Subcutaneous adipose tissue (tissue), 4 donors: ENCODE measurements around the gene MSI2. TPM values are rescaled to one million over a fixed set of nuclear protein-coding genes. Genes with fewer than 3 reads are reported as not detected.

ENCODE experiments used
- total RNA-seq, 4 donors: library from RNA; depleted of rRNA; stranded (reverse); fragments of >200 nt; gene quantifications; one replicate each; pipeline ENCODE4 v1.1.0, GENCODE V29; 2016
- TF ChIP-seq, protein P1 (sequence below): fragments of 450-650 bp; IDR thresholded peaks from one replicate; pipeline ENCODE4 v1.5.1; 2016; ENCODE audit warnings: low read depth, mild to moderate bottlenecking, control low read depth, antibody characterized with exemption, moderate library complexity

MSI2 gene
- total RNA-seq, 4 donors from 2014 or later = 9.5 to 12.9 (median 10.9) TPM

DNA sequence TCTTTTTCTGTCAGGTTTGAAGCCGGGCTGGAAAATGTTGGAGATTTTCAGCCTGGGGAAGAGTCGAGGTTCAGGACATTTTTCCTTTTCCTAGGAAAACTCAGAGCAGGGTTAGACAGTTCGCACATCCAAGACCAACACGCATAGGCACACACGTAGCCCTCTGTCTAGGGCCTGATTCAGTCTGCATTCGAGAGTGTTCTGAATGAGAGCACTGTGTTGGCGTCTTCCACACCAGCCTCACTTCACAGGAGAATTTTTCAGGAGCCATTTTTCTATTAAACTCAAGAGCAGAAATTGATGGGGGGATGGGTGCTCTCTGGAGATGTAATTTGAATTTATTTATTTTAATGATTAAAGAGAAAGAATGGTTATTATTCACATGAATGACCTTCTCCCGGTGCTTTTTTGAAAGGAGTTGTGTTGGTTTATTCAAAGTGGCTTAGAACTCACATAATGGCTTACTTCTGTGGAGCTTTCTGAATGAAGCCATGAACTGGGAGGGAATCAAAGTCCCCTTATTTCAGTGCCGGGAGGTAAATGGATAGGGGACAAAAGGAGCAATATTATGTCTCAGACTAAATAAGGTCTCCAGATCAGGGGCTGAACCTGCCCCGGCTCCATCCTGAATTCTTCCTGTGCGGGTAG lies 294.5 kb downstream of the MSI2 start:
- TF ChIP-seq, protein P1, sequence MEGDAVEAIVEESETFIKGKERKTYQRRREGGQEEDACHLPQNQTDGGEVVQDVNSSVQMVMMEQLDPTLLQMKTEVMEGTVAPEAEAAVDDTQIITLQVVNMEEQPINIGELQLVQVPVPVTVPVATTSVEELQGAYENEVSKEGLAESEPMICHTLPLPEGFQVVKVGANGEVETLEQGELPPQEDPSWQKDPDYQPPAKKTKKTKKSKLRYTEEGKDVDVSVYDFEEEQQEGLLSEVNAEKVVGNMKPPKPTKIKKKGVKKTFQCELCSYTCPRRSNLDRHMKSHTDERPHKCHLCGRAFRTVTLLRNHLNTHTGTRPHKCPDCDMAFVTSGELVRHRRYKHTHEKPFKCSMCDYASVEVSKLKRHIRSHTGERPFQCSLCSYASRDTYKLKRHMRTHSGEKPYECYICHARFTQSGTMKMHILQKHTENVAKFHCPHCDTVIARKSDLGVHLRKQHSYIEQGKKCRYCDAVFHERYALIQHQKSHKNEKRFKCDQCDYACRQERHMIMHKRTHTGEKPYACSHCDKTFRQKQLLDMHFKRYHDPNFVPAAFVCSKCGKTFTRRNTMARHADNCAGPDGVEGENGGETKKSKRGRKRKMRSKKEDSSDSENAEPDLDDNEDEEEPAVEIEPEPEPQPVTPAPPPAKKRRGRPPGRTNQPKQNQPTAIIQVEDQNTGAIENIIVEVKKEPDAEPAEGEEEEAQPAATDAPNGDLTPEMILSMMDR = no peak

DNA sequence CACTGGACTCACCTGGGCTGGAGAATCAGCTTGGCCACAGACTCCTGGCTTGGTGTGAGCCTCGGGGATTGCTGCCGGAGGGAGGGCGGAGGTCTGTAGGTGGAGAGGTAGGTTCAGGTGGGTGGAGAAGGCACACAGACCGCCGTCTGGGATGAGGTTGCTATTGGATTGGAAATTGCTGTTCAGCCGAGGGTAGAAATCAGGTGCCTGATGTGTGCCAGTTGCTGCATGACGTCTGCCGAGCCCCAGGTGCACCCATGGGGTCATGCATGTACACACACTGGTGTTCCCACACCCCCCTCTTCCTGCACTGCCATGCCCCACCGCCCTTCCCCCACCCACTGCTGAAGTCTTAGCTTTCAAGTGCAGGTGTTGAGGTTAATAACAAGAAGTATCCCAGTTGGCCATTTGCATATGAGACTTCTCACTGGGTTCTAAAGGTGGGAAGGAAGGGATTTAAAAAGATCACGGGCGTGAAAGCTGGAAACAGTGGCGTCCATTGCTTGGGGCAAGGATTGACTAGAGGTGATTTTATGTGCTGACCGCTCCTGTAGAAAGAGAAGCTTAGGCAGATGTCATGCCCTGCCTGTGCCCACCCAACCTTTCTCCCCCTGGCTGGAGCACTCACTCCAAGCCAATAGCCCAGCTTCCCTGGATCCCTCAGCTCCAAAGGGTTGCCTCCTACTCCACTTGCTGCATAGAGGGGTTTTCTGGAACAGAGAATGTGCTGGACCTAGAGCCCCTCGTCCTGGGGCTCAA lies 295.2 kb downstream of the MSI2 start:
- TF ChIP-seq, protein P1 = no peak

DNA sequence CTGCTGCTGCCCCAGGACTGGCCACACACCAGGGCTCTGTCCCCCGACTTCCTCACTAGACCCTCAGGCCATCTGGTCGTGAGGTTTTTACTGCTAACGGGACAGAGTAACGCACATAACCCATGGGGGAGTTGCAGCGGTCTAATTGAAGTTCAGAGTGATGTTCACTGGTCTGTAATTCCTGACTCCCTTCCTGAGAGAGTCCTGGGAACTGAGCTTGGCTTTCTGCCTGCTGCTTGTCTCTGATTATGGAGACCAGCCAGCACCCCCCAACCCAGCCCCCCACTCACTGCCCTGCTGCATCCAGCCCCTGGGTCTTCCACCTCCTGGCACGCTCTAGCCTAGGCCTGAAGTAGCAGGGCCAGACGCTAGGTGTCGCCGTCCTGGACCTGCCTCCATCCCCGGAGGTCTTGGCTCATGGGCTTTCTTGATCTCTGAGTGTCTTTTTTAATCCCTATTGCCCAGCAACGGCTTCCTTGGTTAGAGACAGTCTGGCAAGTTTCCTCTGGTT lies 295.8 kb downstream of the MSI2 start:
- TF ChIP-seq, protein P1 = no peak

DNA sequence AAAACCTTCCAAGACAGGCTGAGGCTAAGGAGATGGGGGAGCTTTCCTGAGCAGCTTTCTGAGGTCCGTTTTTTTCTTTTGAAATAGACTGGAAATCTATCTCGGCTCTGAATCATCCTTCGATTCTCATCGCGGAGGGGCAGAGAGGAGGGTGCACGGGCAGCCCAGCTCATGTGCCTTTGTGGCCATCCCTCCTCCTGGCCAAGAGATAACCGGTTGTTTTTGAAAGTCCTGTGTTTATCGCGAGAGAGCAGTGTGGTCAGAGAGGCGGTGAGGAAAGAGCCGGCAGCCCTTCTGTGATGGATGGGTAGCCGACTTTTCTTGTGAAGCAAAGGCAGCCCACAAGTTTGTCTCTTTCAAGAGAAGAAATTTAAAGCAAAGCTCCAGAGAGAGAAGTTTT lies 297.2 kb downstream of the MSI2 start:
- TF ChIP-seq, protein P1 = no peak

DNA sequence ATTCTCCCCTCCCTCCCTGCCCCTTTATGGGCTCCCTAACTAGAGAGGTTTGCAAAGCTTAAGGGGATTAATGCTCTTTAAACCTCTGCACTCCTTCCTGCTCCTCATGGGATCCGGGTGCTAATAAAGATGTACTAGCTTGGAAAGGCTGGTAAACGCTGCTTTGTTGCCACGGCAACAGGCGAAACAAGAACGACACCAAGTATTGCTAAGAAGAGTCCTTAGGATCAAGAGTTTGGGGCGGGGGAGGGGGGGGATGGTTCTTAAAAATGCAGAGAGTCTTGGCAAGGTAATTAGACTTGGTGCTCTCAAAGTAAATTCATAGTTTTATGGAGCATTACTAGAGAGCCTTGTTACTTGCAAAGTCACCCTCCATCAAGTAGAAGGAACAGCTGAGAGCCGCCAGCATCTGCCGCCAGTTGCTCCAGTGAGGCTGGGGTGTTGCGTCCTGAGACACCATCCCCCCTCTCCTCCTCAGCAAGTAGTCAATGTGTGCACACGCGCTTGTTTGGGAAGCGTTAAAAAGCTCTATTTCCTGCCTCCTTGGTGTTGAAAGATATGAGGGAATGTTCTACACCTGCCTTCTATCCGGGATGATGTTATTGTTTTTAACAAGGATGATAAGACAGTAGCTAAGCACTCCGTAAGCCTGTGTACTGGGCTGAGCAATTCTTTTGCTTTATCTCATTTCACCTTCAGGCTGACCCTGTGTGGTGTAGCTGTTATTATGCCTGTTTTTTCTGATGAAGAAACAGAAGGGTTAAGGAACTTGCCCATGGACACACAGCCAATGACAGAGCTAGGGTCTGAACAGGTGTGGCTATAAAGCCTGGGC lies 297.9 kb downstream of the MSI2 start:
- TF ChIP-seq, protein P1 = no peak

DNA sequence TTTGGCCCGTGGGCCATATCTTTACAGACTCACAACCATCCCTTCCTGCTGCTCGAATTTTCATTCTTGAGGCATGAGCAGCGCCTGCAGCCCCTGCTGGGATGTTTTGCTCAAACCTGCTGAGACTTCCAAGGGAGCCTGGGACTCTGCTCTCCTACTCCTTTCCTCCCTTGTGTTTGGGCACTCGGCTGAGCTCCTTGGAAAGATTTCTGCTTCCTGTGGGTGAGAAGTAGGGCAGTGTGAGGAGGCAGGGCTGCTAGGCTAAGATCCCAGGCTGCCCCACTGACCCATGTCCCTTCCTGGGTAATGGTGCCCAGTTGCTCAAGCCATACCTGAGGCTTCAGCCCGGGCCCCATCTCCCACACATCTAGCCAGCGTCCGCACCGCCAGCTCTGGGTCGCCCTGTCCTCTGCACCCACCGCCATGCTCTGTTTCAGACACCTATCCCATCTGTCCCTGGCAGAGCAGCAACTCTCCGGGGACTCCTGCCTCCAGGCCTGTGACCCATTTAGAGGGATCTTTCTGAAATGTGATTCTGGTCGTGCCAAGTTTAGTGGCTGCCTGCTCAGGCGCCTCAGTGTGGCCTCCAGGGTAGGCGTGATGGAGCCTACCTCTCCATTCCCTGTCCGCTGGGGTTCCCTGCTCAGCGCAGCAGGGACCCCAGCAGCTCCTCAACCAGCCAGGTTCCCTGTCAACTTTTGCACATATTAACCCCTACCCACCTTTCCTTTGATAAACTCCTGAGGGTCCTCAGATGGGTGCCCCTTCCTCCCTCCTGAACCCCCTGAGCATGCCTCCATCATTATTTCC lies 298.7 kb downstream of the MSI2 start:
- TF ChIP-seq, protein P1 = no peak
